WTC11 (cell line): ENCODE results near the gene PI4K2A. TPM values are rescaled to one million over a fixed set of nuclear protein-coding genes. Genes with fewer than 3 reads are reported as not detected.

Experiments used
- ARID4B ChIP-seq: sonication (generic); formaldehyde crosslinking; IDR thresholded peaks from 2 replicates; pipeline ENCODE4 v1.8.0; 2023; ENCODE audit warnings: missing genetic modification reagents, mild to moderate bottlenecking, borderline replicate concordance
- ATF1 ChIP-seq: sonication (generic); formaldehyde crosslinking; IDR thresholded peaks from 2 replicates; pipeline ENCODE4 v1.8.1; 2023; ENCODE audit warnings: mild to moderate bottlenecking, moderate library complexity, missing genetic modification reagents
- ATF6 ChIP-seq: sonication (generic); formaldehyde crosslinking; IDR thresholded peaks from 2 replicates; pipeline ENCODE4 v1.8.1; 2023; ENCODE audit warnings: mild to moderate bottlenecking, missing genetic modification reagents
- E2F1 ChIP-seq: sonication (generic); formaldehyde crosslinking; IDR thresholded peaks from 2 replicates; pipeline ENCODE4 v1.8.0; 2022; ENCODE audit warnings: mild to moderate bottlenecking, missing genetic modification reagents
- FOXJ3 ChIP-seq: sonication (generic); formaldehyde crosslinking; IDR thresholded peaks from 2 replicates; pipeline ENCODE4 v1.9.0; 2021; ENCODE audit warnings: missing genetic modification reagents, mild to moderate bottlenecking, borderline replicate concordance
- HMGXB4 ChIP-seq: sonication (generic); formaldehyde crosslinking; IDR thresholded peaks from 2 replicates; pipeline ENCODE4 v1.8.1; 2023; ENCODE audit warnings: mild to moderate bottlenecking, moderate library complexity, missing genetic modification reagents
- IRF1 ChIP-seq: sonication (generic); formaldehyde crosslinking; IDR thresholded peaks from 2 replicates; pipeline ENCODE4 v1.8.0; 2023; ENCODE audit warnings: missing genetic modification reagents
- KAT7 ChIP-seq: sonication (generic); formaldehyde crosslinking; IDR thresholded peaks from 2 replicates; pipeline ENCODE4 v1.8.1; 2023; ENCODE audit warnings: missing genetic modification reagents, mild to moderate bottlenecking, borderline replicate concordance
- MAX ChIP-seq: sonication (generic); formaldehyde crosslinking; IDR thresholded peaks from 2 replicates; pipeline ENCODE4 v1.8.0; 2022; ENCODE audit warnings: mild to moderate bottlenecking, missing genetic modification reagents
- NFE2L1 ChIP-seq: sonication (generic); formaldehyde crosslinking; IDR thresholded peaks from 2 replicates; pipeline ENCODE4 v1.8.1; 2023; ENCODE audit warnings: missing genetic modification reagents
- NFYB ChIP-seq: sonication (generic); formaldehyde crosslinking; conservative IDR thresholded peaks from 2 replicates; pipeline ENCODE4 v1.8.0; 2022; ENCODE audit warnings: low read depth, missing genetic modification reagents
- PREB ChIP-seq: sonication (generic); formaldehyde crosslinking; IDR thresholded peaks from 2 replicates; pipeline ENCODE4 v1.8.1; 2022; ENCODE audit warnings: mild to moderate bottlenecking, missing genetic modification reagents, moderate library complexity, borderline replicate concordance
- PRRX2 ChIP-seq: fragments of 250-450 bp; sonication (Bioruptor Pico); IDR thresholded peaks from 2 replicates; pipeline ENCODE4 v1.8.0; 2021; ENCODE audit warnings: mild to moderate bottlenecking
- TEAD1 ChIP-seq: sonication (generic); formaldehyde crosslinking; IDR thresholded peaks from 2 replicates; pipeline ENCODE4 v1.8.0; 2022; ENCODE audit warnings: mild to moderate bottlenecking, missing genetic modification reagents
- TP53 ChIP-seq: sonication (generic); formaldehyde crosslinking; IDR thresholded peaks from 2 replicates; pipeline ENCODE4 v1.8.1; 2023; ENCODE audit warnings: mild to moderate bottlenecking, missing genetic modification reagents
- ZBTB43 ChIP-seq: sonication (generic); formaldehyde crosslinking; IDR thresholded peaks from 2 replicates; pipeline ENCODE4 v1.8.1; 2023; ENCODE audit warnings: mild to moderate bottlenecking, missing genetic modification reagents
- ZNF138 ChIP-seq: sonication (generic); formaldehyde crosslinking; conservative IDR thresholded peaks from 2 replicates; pipeline ENCODE4 v1.8.1; 2022; ENCODE audit warnings: mild to moderate bottlenecking, moderate library complexity, missing genetic modification reagents
- ZNF281 ChIP-seq: sonication (generic); formaldehyde crosslinking; IDR thresholded peaks from 2 replicates; pipeline ENCODE4 v1.8.0; 2023; ENCODE audit warnings: mild to moderate bottlenecking, missing genetic modification reagents
- ZSCAN18 ChIP-seq: fragments of 250-450 bp; sonication (Bioruptor Pico); IDR thresholded peaks from 2 replicates; pipeline ENCODE4 v2.1.2; 2022; ENCODE audit warnings: mild to moderate bottlenecking, moderate library complexity
- total RNA-seq: library from RNA; stranded (reverse); gene quantifications from 3 replicates; pipeline ENCODE4 v1.2.3, GENCODE V29; 2021

Gene PI4K2A
- total RNA-seq, 1 experiment from 2014 or later = 19.5 TPM

GRCh38 chr10:97686962-97687784 is 46.7 kb downstream of the PI4K2A start, which contains the start of gene AVPI1 (continued):
- TF ChIP-seq TP53 (peak; percentile 83; the same call in 1 of the 2 replicates), ZSCAN18 (CRISPR knock-in tag) (no peak), FOXJ3 (CRISPR knock-in tag) (no peak), E2F1 (CRISPR knock-in tag) (0 out of 2 replicates have a peak, but pooled peaks have one; percentile 70), ARID4B (peak; percentile 91), NFE2L1 (CRISPR knock-in tag) (peak; percentile 93; the same call in 1 of the 2 replicates), ZNF138 (CRISPR knock-in tag) (0 out of 2 replicates have a peak, but pooled peaks have one; percentile 83), TEAD1 (peak; percentile 99), MAX (CRISPR knock-in tag) (peak; percentile 99), HMGXB4 (CRISPR knock-in tag) (peak; percentile 86), PRRX2 (CRISPR knock-in tag) (no peak), PREB (CRISPR knock-in tag) (no peak), ZBTB43 (CRISPR knock-in tag) (no peak), KAT7 (CRISPR knock-in tag) (no peak), ATF1 (CRISPR knock-in tag) (peak; percentile 95), ZNF281 (CRISPR knock-in tag) (0 out of 2 replicates have a peak, but pooled peaks have one; percentile 69), NFYB (CRISPR knock-in tag) (peak; percentile 12; the same call in 1 of the 2 replicates), ATF6 (CRISPR knock-in tag) (no peak), IRF1 (peak; percentile 94)
